Endothelial cell of hepatic sinusoid (primary cell): ENCODE results near the gene ZBTB4.

Source experiments
- in situ Hi-C: cut with HindIII; loops from 2 replicates; pipeline ENCODE4 v1.10.0; 2017; ENCODE audit warnings: low sequenced_read_pairs

Gene ZBTB4

DNA sequence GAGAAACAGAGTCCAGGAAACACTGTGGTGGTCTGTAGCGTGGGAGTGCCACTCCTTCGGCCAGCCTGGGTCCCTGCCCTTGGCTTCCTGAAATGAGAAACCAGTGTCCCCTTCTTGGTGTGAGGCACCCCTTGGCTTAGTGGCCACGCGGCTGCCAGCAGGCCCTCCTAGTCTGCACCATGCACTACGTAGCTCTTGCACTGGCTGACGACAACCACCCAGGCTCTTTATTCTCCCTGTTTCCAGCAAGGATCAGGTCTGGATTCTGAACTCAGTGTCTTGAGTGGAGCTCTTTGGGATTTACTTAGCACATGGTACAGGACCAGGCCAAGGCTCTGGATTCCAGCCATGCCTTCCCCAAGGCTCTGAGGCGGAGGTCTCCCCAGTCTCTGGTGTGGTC lies 51.9 kb downstream of the ZBTB4 start:
- in situ Hi-C loops: no loop called here

GRCh38 chr17:7426896-7427489 lies 52.4 kb downstream of the ZBTB4 start:
- in situ Hi-C loops: no loop called here

DNA sequence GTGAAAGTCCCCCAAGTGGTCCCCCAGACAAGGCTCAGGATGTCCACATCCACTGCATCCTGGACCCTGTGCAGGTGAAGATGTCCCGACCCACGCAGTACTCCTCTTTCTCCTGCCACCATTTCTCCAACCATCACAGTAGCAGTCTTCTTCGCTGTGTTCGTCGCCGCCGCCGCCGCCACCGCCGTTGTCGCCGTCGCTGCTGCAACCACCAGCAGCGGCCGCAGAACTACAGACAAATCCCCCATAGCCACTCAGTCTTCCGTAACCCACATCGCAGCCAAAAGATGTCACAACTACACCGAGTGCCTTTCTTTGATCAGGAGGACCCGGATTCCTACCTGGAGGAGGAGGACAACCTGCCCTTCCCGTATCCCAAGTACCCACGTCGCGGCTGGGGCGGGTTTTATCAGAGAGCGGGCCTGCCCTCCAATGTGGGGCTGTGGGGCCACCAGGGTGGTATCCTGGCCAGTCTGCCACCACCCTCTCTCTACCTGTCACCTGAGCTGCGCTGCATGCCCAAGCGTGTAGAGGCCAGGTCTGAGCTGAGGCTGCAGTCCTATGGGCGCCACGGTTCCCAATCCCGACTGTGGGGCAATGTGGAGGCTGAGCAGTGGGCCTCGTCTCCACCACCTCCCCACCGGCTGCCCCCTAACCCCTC lies 53.1 kb downstream of the ZBTB4 start:
- in situ Hi-C loops: no loop called here

DNA sequence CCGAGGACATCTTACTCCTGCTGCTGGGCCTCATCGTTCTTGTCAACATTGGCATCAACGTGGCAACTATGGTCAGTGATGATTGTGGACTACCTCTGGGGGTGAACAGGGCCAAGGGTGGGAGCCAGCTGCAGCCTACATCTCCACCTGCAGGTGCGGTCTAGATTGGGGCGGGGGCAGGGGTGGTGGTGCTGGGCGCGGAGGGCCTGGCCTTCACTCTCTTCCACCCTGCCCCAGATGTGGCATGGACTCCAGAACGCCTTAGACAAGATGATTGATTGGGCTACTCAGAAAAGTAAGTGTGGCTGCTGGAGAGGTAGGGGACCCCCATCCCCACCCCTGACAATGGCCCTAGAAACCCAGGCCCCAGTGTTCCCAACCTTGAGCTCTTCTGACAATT lies 53.7 kb downstream of the ZBTB4 start:
- in situ Hi-C loops: no loop called here

DNA sequence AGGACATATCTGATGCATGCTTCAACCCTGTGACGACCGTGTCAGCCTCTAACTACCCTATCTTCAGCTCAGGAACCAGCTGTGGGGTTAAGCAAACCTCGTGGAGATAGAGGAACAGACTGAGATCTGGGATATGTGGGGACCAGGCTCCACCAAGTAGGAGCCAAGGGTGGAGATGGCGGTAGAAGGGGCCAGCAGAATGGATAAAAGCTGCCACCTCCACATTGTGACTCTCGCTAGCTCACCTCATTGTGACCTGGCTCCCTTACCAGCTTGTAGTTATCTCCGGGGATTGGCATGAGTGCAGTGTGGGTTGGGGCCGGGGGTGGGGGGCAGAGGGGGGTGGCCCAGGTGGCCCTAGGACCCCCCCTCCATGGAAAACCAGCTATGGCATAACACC lies 54.1 kb downstream of the ZBTB4 start, which contains the start of gene SPEM2:
Gene SPEM2 (plus strand): TSS at position 301 of the 400 bp plus-strand sequence. CDS start 73 bp downstream, at position 374.
- in situ Hi-C loops: no loop called here

GRCh38 chr17:7423679-7424078 lies 55.8 kb downstream of the ZBTB4 start:
- in situ Hi-C loops: no loop called here

DNA sequence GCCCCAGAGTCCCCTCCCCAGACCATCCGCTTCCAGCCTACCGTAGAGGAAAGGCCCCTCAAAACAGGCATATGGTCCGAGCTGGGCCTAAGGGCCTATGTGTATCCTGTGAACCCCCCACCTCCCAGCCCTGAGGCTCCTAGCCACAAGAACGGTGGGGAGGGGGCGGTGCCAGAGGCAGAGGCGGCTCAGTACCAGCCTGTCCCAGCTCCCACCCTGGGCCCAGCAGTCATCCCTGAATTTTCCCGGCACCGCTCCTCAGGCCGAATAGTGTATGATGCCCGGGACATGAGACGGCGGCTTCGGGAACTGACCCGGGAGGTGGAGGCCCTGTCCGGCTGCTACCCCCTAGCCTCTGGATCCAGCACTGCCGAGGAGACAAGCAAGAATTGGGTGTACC lies 58.2 kb downstream of the ZBTB4 start:
- in situ Hi-C loops: no loop called here

- in situ Hi-C loops: no loop called here
These were observed 59.4 kb downstream of the ZBTB4 start, which contains the start of gene SPEM1 for GRCh38 chr17:7419819-7420610. Gene SPEM1, plus strand, starts transcription at chr17:7420324. Its CDS starts 61 bp downstream, at chr17:7420385.

GRCh38 chr17:7418472-7419152 lies 60.8 kb downstream of the ZBTB4 start:
- in situ Hi-C loops: no loop called here

GRCh38 chr17:7417056-7417655 lies 62.3 kb downstream of the ZBTB4 start:
- in situ Hi-C loops: no loop called here

DNA sequence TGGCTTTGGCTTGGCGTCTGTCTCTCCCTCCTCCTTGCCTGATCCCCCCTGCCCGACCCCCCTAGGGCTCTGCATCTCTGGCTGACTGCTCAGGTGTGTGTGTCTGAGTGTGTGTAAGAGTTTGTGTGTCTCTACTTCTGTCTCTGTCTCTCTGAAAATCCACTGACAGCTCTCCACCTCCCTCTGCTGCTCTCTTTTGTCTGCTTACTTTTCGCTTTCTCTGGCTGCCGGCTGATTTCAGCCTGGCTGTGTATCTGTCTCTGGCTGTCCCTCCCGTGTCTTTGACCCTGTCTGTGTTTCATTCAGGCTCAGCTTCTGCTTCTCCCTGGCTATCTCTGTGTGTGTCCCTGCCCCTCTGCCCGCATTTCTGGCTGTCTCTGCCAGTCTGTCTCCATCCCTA lies 63.1 kb downstream of the ZBTB4 start:
- in situ Hi-C loops: no loop called here

DNA sequence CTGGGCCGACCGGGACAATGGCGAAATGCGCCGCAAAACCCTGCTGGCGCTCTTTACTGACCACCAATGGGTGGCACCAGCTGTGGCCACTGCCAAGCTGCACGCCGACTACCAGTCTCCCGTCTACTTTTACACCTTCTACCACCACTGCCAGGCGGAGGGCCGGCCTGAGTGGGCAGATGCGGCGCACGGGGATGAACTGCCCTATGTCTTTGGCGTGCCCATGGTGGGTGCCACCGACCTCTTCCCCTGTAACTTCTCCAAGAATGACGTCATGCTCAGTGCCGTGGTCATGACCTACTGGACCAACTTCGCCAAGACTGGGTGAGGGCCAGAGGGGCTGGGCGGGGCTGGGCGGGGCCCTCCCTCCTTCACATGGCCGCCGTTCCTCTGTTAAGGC lies 63.6 kb downstream of the ZBTB4 start:
- in situ Hi-C loops: no loop called here

GRCh38 chr17:7414837-7415236 lies 64.6 kb downstream of the ZBTB4 start:
- in situ Hi-C loops: no loop called here

DNA sequence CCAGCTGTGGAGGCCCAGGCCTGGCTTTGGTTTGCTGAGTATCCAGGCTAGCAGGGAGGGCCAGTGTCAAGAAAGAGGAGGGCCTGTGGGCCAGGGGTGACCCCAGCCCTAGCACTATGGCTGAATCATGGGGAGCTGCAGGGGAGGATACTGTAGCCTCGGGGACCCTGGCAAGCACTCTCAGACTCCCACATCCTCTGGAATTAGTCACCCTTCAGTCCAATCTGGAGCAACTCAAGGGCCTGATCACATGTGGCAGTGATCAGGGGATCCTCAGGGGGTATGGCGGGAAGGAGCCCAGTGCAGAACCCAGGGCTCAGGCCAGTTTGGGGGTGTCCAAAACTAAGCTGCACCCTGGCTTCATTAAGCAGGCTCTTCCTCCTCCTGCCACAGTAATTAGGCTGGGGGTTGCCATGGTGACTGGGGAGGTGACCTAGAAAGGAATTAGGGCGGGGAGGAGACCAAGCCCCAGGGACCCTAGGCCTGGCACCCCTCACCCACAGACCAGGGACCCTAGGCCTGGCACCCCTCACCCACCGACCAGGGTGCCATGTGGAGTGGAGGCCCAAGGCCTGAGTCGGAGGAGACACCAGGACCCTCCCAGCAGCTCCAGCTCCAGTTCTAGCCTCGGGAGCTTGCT lies 66.0 kb downstream of the ZBTB4 start:
- in situ Hi-C loops: no loop called here

- in situ Hi-C loops: no loop called here
These were observed 68.0 kb downstream of the ZBTB4 start for GRCh38 chr17:7411427-7411750.

DNA sequence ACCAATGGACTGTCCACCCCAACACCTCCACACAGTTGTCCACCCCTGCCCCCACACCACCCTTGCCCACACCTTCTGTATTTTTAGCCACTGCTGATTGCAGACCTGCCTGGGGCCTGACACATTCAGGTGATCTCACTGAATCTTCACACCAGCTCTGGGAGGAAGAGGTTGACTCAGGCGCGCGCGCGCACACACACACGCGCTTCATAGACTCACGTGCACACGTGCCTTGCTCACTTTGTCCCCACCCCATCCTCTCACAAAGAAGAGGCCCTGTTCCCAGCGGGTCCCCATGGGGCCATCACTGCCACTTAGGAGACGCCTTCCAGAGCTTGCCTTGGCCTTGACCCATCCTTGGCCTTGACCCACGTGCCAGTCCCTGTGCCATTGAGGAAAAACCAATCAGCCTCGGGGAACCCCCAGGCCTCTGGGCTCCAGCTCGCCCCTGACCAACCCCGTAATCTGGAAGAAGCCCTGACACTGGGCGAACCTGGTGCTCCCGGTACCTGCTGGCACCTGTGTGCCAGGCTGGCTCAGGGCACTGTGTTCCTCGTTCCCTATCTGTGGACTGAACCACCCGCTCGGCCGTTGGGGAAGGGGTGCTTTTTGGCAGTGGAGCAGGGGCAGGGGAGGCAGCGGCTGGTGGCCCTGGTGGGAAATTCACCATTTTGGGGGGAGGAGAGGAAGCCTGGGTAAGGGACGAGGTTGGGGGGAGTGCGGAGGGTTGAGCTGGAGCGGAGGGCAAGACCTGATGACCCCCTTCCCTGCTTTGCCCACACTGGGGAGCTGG lies 68.6 kb downstream of the ZBTB4 start:
- in situ Hi-C loops: no loop called here

DNA sequence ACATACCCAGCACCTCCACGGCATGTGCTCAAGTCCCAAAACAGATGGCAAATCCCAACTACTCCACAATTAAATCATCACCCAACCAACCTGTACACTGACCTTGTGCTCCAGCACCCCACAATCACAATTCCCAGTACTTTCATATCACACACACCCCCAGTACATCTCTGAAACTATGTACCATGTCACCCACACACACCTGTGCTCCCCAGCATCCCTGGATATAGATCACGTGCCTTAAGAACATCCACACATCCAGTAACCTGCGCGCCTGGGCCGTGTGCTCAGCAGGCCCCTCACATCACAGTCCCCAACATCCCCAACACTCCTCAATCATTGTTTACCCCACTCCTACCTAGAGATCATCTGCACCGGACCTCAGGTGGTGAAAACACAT lies 69.7 kb downstream of the ZBTB4 start:
- in situ Hi-C loops: no loop called here
